ENCODE measurements around the gene RIPPLY1.

GRCh38 chrX:106949366-106949765 lies 46.2 kb upstream of the RIPPLY1 start:
- TF ChIP-seq CTCF (IDR thresholded peaks at IDR 0.05; ENCODE audit: low read depth, low read length, missing input control) (no peak), TAF1 (conservative IDR thresholded peaks at IDR 0.05) (no peak), MAX (IDR thresholded peaks at IDR 0.05) (no peak), RAD21 (IDR thresholded peaks at IDR 0.05) (no peak), YY1 (IDR thresholded peaks at IDR 0.05) (no peak), REST (IDR thresholded peaks at IDR 0.05) (no peak), EGR1 (IDR thresholded peaks at IDR 0.05; ENCODE audit: low read depth in 2 of 2) (no peak), NR2F2 (IDR thresholded peaks at IDR 0.05) (no peak), JUND (IDR thresholded peaks at IDR 0.05) (no peak), HNF4G (IDR thresholded peaks at IDR 0.05) (no peak), RXRA (IDR thresholded peaks at IDR 0.05) (no peak), ATF3 (IDR thresholded peaks at IDR 0.05) (no peak), ZBTB33 (IDR thresholded peaks at IDR 0.05) (no peak)

Data from liver (tissue), 3 donors.